Fibroblast of skin of right biceps (primary cell): ENCODE data around the gene MBD2.

ENCODE experiments used
- DNase-seq: peaks from one replicate; pipeline ENCODE4 v3.0.0-alpha.2; 2013

Gene MBD2

DNA sequence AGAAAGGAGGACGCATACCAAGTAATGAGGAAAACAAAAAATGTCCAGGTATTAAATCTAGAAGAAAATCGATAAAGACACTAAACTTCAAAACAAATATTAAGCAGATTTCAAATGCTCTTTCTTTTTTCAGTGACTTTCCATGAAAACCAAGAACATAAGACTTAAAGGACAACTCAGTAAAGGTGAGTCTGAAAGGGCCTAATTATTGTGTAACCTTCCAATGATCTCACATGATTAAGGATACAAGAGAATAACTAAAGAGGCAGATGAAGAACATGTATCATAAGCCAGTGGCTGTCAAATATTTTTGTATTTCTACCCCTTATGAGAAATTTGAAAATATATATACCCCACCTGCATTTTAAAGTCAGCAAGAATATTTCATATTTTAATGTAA is 30.7 kb downstream of the MBD2 start:
- DNase-seq: no peak

DNA sequence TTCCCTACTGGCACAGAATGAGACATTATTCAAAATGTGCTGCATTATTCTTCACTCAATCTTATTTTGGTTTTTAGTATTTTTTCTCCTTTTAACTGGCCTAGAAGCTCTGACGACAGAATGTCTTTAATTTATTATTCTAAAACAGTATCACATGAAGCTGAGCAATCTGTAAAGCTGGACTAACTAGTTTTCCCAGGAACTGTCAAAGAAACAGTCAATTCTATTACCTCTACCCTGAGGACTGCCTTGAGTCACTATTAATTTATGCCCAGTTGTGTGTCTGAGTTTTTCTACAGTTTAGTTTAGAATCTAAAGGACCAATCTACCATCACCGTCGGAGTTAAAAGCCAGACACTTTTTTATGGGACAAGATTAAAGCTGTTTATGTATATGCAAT is 31.6 kb downstream of the MBD2 start:
- DNase-seq: no peak

GRCh38 chr18:54192415-54192814 is 32.1 kb downstream of the MBD2 start:
- no peak for DNase-seq

GRCh38 chr18:54191352-54191751 is 33.1 kb downstream of the MBD2 start:
- no peak for DNase-seq

- DNase-seq: no peak
Measured at GRCh38 chr18:54187372-54187771, 37.1 kb downstream of the MBD2 start.

DNA sequence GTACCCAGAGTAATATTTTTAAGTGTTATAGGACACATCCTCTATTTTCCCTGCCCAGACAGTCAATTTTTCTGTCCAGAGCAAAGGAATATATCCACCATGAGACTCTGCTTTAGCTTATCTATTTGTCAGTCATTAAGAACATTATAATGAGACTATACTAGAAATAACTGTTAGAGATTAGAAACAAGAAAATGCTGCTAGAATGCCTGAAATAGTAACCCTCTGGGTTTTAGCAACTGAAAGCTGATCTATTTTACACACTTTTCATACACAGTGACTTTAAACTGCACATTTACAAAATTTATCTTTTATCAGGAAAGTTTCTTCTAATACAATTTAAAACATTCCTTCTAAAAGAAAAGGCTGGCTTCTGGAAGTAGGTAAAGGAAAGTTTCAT is 39.6 kb downstream of the MBD2 start:
- no peak for DNase-seq

GRCh38 chr18:54183390-54183789 is 41.1 kb downstream of the MBD2 start:
- DNase-seq: no peak

DNA sequence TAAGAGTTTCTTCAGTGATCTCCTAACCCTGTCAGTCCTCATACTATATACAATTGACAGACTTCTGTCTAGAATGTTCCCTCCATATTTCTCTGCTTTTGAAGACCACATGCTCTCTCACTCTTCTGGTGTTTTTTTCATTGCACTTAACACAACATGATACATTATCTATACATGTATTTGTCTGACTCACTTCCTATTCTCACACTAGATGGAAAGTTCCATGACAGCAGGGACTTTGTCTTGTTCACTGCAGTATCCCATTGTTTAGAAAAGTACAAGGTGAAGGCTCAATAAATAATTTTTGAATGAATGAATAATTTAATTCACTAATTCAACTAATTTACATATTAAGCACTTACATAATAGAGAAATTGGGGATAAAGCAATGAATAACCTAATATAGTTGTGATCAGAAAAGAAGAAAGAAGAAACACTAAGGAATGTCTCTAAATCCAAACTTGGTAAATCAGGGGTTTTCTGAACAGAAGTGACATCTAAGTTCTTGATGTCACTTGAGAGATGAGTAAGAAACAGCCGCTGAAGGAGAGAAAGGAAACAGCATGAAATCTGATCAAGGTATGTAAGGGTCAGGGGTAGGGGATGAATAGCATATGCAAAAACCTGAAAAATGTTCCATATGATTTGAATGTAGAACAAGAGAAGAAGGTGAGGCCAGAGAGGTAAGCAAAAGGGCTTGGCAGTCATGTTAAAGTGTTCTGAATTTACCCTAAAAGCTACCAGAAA is 42.4 kb downstream of the MBD2 start:
- DNase-seq: peak; percentile 44

GRCh38 chr18:54173980-54174630 is 50.4 kb downstream of the MBD2 start:
- no peak for DNase-seq

DNA sequence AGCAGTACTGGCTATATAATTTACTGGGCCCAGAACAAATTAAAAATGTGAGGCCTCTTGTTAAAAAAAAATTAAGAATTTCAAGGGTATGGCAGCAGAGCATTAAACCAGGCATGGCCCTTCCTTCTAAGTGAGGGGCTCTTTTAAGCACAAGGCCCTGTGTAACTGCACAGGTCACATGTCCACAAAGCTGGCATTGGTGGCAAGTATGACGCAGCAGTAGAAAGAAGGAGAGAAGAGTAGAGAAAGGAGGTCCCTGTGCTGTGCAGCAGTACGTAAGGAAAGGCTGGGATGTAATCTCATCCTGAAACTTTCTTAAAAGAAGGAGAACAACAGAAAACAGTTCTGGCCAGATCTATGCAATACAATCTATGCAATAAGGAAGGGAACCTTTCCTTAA is 51.2 kb downstream of the MBD2 start:
- DNase-seq: no peak

DNA sequence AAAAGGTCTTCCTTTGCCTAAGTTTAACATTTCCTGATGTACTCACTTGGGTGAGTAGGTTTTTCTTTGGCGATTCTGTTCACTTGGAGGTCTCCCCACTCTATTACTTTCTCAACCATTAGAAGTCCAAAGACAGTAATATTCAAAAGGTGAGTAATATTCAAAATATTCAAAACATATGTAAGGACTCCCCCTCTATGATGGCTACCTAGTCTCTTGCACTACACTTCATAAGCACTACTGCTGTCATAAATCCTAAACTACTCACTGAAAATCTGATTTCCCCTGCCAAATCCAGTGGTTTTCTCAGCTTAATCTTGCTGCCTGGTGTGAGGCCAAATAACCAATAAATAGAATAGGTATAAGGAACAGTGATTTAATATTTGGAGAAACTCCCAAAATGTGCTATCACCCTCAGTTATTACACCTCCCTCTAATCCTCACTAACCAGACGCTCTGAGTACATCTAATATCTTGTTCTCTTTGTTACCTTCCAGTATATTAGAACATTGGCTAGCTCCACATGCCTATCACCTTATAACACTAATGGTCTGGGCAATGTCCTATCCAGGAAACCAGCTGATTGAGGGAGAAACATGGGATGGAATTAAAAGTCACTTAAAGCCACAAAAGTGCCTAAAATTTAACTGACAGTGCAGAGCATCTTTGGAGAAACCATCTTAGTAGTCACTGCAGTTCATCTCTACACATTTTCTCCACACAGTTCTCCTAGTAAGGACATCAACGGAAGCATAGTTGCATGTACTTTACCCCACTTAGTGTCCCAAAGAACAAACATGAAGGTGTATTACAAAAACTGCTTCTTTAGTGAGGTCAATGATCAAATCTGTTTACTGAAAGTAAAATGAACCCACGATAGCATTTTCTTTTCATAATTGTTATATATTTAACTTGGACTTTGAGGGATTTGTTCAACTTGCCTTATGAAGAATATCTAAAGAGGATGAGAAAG is 54.8 kb downstream of the MBD2 start:
- peak; percentile 67 for DNase-seq

- DNase-seq: no peak
Measured at GRCh38 chr18:54165450-54165849, 59.0 kb downstream of the MBD2 start.

DNA sequence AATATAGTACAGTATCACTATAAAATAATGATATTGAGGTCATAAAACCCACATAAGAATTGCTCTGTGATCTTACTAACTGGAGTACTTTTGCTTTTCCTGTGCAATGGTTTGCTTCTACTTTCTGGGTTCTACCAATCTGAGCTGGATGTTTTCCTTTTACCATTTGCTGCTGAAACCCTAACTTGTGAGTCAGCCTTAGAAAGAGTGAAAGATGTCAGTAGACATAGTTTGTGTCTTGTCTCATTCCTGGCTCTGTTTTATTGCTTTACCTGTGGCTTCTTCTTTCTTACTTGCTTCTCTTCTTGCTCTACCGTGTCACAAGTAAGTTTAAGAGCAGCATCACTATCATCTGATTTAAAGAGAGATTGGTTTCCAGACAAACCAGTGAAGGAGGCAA is 61.0 kb downstream of the MBD2 start:
- peak; percentile 62 for DNase-seq

GRCh38 chr18:54162431-54162830 is 62.0 kb downstream of the MBD2 start:
- peak; percentile 91 for DNase-seq

DNA sequence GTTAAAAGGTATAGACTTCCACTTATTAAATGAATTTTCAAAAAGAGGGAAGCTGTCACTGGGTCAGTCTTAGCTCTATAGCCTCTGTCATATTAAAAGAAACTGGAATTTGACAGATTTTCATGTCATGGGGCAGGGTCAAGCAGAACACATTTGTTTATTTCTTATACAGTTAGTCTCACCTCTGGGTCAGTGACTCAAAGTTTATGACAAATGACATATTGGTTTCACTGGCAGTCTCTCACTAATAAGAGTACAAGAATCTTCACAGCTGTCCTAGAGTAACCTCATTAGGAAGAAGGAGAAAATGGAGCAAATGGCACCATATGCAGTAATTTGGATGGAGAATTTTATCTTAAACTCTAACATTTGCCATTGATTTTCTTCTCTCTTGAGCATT is 63.2 kb downstream of the MBD2 start:
- peak; percentile 23 for DNase-seq

DNA sequence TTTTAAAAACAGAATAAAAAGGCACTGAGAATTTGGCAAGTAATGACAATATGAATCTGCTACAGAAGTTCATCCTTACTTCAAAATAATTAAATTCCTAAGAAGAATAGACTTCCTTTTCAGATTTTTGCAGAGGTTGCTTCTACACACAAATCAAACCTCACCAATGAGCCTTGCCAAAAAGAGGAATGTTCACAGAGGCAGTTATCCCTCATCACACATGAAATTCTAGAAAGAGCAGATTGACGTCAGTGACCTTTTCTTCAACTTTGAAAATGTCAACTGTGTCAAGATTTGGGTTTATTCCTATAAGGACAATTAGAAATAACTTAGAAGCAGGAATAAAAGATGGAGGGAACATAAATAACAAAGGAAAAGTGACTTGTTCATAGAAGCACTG is 64.6 kb downstream of the MBD2 start:
- DNase-seq: peak; percentile 58

DNA sequence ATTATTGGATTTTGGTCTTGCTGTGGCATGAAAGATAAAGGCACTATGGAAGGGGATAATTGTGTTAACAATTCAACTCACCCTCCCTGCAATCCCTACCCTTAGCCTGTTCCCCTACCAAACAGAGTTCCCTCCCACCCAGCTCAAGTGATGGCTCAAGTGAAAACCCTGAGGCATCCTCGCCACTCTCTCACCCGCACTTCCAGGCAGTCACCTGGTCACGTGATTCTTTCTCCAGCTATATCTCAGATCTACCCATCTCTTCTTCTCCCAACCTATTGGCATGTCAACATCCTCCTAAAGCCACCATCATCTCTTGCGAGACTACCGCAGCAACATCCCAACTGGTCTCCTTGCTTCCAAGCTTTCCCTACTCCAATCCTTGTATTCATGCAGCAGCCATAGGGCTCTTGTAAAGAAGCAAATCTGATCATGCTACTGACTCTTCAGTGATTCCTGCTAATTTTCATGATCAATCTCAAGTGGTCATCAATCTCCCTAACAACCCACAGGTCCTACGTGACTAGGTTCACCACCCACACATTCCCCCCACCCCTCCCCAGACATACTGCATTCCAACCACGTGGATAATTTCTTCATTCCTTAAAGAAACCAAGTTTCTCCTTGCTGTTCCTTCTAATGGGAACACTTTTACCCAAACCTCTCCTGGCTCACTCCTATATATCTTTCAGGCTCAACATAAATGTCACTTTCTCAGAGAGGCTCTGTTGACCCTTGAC is 66.7 kb downstream of the MBD2 start:
- peak; percentile 59 for DNase-seq

- DNase-seq: no peak
Measured at GRCh38 chr18:54155412-54155811, 69.1 kb downstream of the MBD2 start.

GRCh38 chr18:54154231-54154630 is 70.2 kb downstream of the MBD2 start:
- no peak for DNase-seq

DNA sequence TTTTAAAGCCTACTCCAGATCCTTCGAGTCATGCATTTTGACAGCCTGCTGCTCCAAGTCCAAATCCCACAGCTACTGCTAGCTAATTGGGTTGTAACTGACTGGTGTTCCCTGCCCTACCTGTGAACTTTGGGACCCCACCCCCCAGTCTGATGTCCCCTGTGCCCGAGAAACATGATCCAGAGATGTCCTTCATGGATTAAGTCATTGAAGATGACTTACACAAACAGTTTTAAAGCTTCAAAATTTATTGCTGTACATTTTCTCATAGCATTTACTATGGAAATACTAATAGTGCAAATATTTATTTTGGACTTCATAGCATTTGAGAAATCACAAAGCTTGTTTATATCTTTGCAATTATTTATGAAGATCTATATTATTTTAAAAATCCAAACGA is 73.1 kb downstream of the MBD2 start:
- peak; percentile 43 for DNase-seq

DNA sequence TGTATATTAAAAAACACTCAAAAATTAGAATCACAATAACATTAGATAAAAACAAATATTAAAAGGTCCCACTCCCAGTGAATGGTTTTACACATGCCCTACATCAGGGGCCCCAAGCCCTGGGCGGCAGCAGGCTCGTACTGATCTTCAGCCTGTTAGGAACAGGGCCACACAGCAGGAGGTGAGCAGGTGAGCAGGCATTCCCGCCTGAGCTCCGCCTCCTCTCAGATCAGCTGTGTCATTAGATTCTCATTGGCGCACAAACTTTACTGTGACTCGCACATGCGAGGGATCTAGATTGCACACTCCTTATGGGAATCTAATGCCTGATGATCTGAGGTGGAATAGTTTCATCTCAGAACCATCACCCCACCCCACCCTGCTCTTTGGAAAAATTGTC is 74.2 kb downstream of the MBD2 start:
- DNase-seq: peak; percentile 39

GRCh38 chr18:54149078-54149697 is 75.3 kb downstream of the MBD2 start:
- DNase-seq: peak; percentile 97
